BLaER1 (cell line): Measurements from ENCODE around the gene SAMD4B.

Experiments
- H3K27ac ChIP-seq: shearing (Covaris generic); formaldehyde crosslinking; 2 replicates; pipeline ENCODE4 v1.8.1; 2022
- H3K27me3 ChIP-seq: shearing (Covaris generic); formaldehyde crosslinking; 2 replicates; pipeline ENCODE4 v1.8.1; 2022
- H3K36me3 ChIP-seq: shearing (Covaris generic); formaldehyde crosslinking; 2 replicates; pipeline ENCODE4 v1.8.1; 2022
- H3K4me1 ChIP-seq: shearing (Covaris generic); formaldehyde crosslinking; 2 replicates; pipeline ENCODE4 v1.8.1; 2022
- H3K4me2 ChIP-seq: shearing (Covaris generic); formaldehyde crosslinking; 2 replicates; pipeline ENCODE4 v1.8.1; 2022
- H3K4me3 ChIP-seq: shearing (Covaris generic); formaldehyde crosslinking; 2 replicates; pipeline ENCODE4 v1.8.1; 2022
- H3K9ac ChIP-seq: shearing (Covaris generic); formaldehyde crosslinking; 2 replicates; pipeline ENCODE4 v1.8.1; 2022
- H3K9me3 ChIP-seq: shearing (Covaris generic); formaldehyde crosslinking; 2 replicates; pipeline ENCODE4 v1.8.1; 2022
- H4K20me1 ChIP-seq: shearing (Covaris generic); formaldehyde crosslinking; 2 replicates; pipeline ENCODE4 v1.8.1; 2022
- Cebpa-rat ChIP-seq: shearing (Covaris generic); IDR thresholded peaks from 2 replicates; pipeline ENCODE4 v1.8.1; 2022

SAMD4B gene

DNA sequence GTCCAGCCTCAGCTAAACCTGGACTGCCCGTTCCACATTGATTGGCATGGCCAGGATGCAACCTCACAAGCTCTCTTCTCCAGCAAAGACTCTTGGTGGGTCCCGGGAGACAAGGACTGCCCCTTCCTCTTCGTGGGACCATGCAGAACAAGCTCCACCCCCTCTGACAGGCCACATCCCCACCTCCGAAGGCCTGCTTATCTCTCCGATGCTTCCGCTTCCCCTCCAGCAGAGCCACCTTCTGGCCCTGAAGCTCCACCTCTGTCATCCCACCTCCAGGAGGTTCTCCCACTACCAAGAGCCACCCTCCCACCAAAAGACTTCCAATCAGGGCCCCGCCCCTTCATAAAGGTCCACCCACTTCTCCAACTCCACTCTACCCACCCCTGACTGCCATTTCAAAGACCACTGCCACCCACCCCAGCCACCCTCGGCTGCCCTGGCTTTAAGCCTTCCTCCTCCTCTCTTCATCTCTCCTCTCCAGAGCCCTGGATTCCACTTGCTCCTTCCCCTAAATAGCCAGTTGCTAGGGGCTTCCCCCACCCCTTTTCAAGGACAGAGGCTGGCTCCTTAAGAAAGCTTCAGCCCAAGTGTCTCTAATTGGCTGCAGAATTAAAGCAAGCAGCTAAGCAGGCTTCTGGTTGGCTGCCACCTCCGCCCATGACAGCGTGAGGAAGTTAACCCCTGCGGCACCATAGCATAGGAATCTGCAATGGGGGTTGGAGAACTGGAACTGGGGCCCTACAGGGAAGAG, 31.5 kb upstream of the SAMD4B start:
- Histone ChIP-seq H3K27me3 (no peaks in the 10 kb centered on the region), H4K20me1 (peaks cover 86% of the 10 kb centered on the region), H3K27ac (no peak overlapping the region), H3K4me2 (no peak overlapping the region), H3K36me3 (peaks cover 95% of the 10 kb centered on the region), H3K4me1 (peaks cover 14% of the 10 kb centered on the region), H3K4me3 (no peak overlapping the region), H3K9me3 (no peaks in the 10 kb centered on the region), H3K9ac (no peak overlapping the region)
- no peak for TF ChIP-seq Cebpa-rat

- Histone ChIP-seq H3K27me3 (no peaks in the 10 kb centered on the region), H3K4me3 (no peak overlapping the region), H3K36me3 (peaks cover 96% of the 10 kb centered on the region)
These were observed 28.0 kb upstream of the SAMD4B start for GRCh38 chr19:39314016-39314728.

DNA sequence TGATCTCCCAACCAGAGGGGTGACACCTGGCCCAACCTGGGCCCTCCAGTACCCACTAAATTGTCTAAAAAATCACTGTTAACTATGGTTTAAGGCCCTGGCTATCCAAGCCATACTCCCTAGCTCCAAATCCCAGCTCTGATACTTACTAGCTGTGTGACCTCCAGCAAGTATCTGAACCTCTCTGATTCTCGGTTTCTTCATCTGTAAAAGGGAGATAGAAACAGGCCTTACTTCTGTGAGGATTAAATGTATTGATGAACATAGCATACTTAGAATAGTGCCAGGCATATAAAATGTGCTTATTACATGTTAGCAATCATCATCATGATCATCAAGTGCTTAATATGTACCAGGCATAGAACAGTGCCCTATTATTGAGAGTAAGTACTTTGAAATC, 26.3 kb upstream of the SAMD4B start:
- H3K4me3 ChIP-seq = no peak overlapping the region
- no peak overlapping the region for H3K27ac ChIP-seq
- peaks cover 75% of the 10 kb centered on the region for H4K20me1 ChIP-seq
- H3K9ac ChIP-seq = no peak overlapping the region
- H3K36me3 ChIP-seq = peaks cover 78% of the 10 kb centered on the region
- TF ChIP-seq Cebpa-rat = no peak
- no peaks in the 10 kb centered on the region for H3K9me3 ChIP-seq
- H3K4me1 ChIP-seq = peaks cover 27% of the 10 kb centered on the region
- H3K27me3 ChIP-seq = no peaks in the 10 kb centered on the region
- no peak overlapping the region for H3K4me2 ChIP-seq

More at GRCh38 chr19:39314016-39314728, 28.0 kb upstream of the SAMD4B start:
- Histone ChIP-seq H3K9me3 (no peaks in the 10 kb centered on the region), H3K27ac (no peak overlapping the region), H3K4me2 (no peak overlapping the region), H3K4me1 (peaks cover 21% of the 10 kb centered on the region), H4K20me1 (peaks cover 79% of the 10 kb centered on the region), H3K9ac (no peak overlapping the region)
- no peak for TF ChIP-seq Cebpa-rat

DNA sequence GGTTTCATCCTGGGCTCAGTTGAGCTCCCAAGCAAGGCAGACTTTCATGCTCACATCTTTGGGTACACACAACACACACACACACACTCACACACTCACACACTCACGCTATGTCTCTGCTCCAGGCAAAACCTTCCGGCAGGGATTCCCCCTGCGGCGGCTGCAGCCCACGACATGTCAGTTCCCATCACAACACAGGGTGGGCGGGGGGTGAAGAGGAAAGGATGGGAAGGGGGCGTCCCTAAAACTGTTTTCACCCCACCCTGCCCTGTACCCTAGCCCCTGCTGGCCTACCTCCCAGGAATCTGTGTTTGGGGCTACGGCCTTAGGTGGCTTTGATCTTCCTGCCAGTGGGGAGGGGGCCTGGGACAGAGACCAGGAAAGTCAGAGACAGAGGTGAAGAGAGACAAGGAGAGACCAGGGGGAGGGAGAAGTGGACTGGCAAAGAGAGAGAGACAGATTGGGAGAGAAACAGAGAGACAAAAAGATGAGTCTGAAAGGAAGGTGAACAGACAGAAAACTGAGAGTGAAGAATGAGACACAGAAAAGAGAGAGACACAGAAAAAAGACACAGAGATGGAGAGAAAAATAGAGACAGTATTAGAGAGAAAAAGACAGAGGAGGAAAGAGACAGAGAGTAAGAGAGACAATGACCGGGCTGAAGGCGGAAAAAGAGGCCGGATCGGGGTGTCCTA, 25.4 kb upstream of the SAMD4B start:
- Histone ChIP-seq H3K27me3 (no peaks in the 10 kb centered on the region), H3K4me1 (peaks cover 32% of the 10 kb centered on the region), H3K36me3 (peaks cover 70% of the 10 kb centered on the region), H4K20me1 (peaks cover 74% of the 10 kb centered on the region), H3K9ac (no peak overlapping the region), H3K4me2 (no peak overlapping the region), H3K27ac (no peak overlapping the region), H3K4me3 (no peak overlapping the region), H3K9me3 (no peaks in the 10 kb centered on the region)
- TF ChIP-seq Cebpa-rat = no peak

DNA sequence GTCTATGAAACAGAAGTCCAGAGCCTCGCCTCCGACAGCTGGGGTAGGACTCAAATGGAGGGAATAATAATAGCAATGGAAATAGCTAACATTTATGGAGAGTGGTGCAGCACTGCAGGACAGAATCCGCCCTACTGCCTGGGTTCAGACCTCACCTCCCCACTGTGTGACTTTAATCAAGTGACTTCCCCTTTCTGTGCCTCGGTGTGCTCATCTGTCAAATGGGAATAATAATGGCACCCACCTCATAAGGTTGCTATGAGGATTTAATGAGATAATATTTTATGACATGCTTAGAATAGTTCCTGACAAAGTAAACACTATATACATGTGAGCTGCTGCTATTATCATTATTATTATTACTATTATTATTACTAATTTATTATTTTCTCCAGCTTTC, 24.7 kb upstream of the SAMD4B start:
- H3K4me3 ChIP-seq = no peak overlapping the region
- peaks cover 73% of the 10 kb centered on the region for H4K20me1 ChIP-seq

DNA sequence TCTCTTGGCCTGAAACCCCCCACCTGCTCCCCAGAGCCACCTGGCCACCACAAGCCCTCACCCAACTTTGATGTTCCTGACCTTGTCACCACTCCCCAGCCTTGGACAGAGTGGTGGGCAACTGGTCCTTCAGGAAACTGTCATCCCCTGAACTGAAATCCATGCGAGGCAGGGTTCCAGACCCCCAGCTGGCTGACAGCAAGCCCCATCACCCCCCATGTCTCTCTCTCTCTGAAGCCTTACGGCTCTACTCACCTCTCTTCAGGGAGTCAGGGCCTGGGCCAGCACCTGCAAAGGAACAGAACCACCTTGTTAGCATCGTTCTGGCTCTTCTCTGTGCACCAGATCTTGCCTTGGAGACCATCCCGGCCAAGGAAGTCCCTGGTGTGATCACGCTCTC, 24.1 kb upstream of the SAMD4B start:
- no peak for TF ChIP-seq Cebpa-rat
- no peak overlapping the region for H3K4me2 ChIP-seq

More for the DNA sequence above, 24.7 kb upstream of the SAMD4B start:
- H3K27me3 ChIP-seq = no peaks in the 10 kb centered on the region
- H3K9ac ChIP-seq = no peak overlapping the region
- no peak for TF ChIP-seq Cebpa-rat
- peaks cover 36% of the 10 kb centered on the region for H3K4me1 ChIP-seq
- H3K27ac ChIP-seq = no peak overlapping the region
- no peaks in the 10 kb centered on the region for H3K9me3 ChIP-seq
- peaks cover 63% of the 10 kb centered on the region for H3K36me3 ChIP-seq
- H3K4me2 ChIP-seq = no peak overlapping the region

GRCh38 chr19:39318690-39319089, 23.5 kb upstream of the SAMD4B start:
- TF ChIP-seq Cebpa-rat = no peak
- Histone ChIP-seq H3K27ac (no peak overlapping the region), H3K27me3 (no peaks in the 10 kb centered on the region), H3K9me3 (no peaks in the 10 kb centered on the region), H3K4me1 (peaks cover 45% of the 10 kb centered on the region), H3K4me2 (peak overlapping the region; percentile 97; the same call in 1 of the 2 replicates), H3K9ac (0 out of 2 replicates have a peak overlapping the region, but pooled peaks have one; percentile 84), H3K36me3 (peaks cover 50% of the 10 kb centered on the region), H3K4me3 (no peak overlapping the region), H4K20me1 (peaks cover 75% of the 10 kb centered on the region)

More for the DNA sequence above, 24.1 kb upstream of the SAMD4B start:
- peaks cover 57% of the 10 kb centered on the region for H3K36me3 ChIP-seq
- H3K9me3 ChIP-seq = no peaks in the 10 kb centered on the region
- no peak overlapping the region for H3K27ac ChIP-seq
- no peaks in the 10 kb centered on the region for H3K27me3 ChIP-seq
- no peak overlapping the region for H3K4me3 ChIP-seq
- H3K9ac ChIP-seq = no peak overlapping the region
- H3K4me1 ChIP-seq = peaks cover 42% of the 10 kb centered on the region
- peaks cover 74% of the 10 kb centered on the region for H4K20me1 ChIP-seq

- peak overlapping the region; percentile 97 for H3K4me2 ChIP-seq
- peaks cover 44% of the 10 kb centered on the region for H3K36me3 ChIP-seq
- H4K20me1 ChIP-seq = peaks cover 73% of the 10 kb centered on the region
- H3K4me3 ChIP-seq = peak overlapping the region; percentile 84
- H3K4me1 ChIP-seq = peaks cover 45% of the 10 kb centered on the region
- peak overlapping the region; percentile 84; the same call in 1 of the 2 replicates for H3K9ac ChIP-seq
- H3K27ac ChIP-seq = no peak overlapping the region
- no peaks in the 10 kb centered on the region for H3K27me3 ChIP-seq
- no peak for TF ChIP-seq Cebpa-rat
- H3K9me3 ChIP-seq = no peaks in the 10 kb centered on the region
These were observed 22.9 kb upstream of the SAMD4B start for GRCh38 chr19:39319098-39319891.

DNA sequence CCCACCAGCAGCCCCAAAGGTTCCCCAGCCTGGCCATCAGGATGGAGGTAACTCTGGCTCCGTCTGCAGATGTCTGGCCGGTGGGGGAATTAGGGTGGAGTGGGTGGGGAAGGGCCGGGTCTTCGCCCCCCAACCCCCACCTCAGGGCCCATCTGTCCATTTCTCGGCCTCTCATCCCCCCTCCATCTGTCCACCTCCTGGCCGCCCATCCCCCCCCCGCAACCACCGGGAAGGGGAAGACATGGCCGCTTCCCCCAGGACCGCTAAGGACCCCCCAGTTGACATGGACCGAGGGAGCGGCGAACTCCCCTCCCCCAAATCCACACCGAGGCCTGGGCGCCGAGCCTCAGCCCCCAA, 22.4 kb upstream of the SAMD4B start:
- H3K9ac ChIP-seq = peak overlapping the region; percentile 84
- peak overlapping the region; percentile 80 for H3K27ac ChIP-seq
- TF ChIP-seq Cebpa-rat = no peak
- no peaks in the 10 kb centered on the region for H3K9me3 ChIP-seq
- H4K20me1 ChIP-seq = peaks cover 76% of the 10 kb centered on the region
- H3K27me3 ChIP-seq = no peaks in the 10 kb centered on the region
- H3K4me3 ChIP-seq = peak overlapping the region; percentile 84
- peaks cover 45% of the 10 kb centered on the region for H3K4me1 ChIP-seq
- H3K36me3 ChIP-seq = peaks cover 40% of the 10 kb centered on the region
- H3K4me2 ChIP-seq = peak overlapping the region; percentile 97
